NCI-H748 (cell line): ENCODE measurements around the gene GNG14.
"Not testable (repeated sequence)": the region's sequence is repeated elsewhere in the genome, so short reads cannot be mapped to it uniquely, and the experiment has no call there.

Source experiments
- DNase-seq: peaks from one replicate; lab custom pipeline; 2025; ENCODE audit not compliant: unreplicated experiment; lab: John Stamatoyannopoulos, UW

Gene GNG14

GRCh38 chr19:12723381-12723640, 35.5 kb downstream of the GNG14 start:
- DNase-seq, result no peak

DNA sequence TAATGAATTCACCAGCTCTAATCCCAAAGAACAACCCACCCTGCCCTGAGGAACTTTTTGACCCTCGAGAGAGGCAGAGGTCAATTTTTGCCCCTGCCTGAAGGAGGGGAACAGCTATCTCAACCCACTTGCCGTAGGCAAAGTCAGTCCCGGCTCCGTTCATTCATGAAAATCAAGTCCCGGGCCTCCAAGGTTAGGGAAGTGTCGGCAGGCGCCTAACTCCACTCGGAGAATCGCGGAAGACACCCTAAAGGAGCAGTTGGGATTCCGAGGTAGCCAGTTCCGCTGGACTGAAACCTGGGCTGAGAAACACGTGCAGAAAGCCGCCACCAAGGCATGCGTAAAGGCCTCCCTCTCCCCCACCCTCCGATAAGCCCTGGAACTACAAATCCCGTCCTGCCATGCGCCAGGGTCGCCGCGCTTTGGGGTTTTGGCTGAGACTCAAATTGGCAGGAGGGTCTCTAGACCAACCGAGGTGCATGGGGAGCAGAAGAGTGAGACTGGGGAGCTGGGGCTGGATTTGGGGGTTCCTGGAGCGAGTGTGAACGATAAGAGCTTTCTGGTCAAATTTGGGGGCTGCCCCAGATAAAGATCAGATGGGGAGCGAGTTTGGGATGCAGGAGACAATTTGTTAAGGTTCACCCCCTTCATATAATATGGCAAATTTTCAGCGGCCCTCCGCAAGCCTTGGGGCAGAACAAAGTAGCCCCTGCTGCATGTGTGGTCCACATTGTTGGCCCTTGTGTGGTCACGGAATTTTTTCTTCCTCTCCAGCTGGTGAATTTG, 36.0 kb downstream of the GNG14 start, which contains the start of gene TNPO2:
TNPO2 (minus strand) TSS at position 292 of the 786 bp plus-strand sequence. CDS start 2,955 bp downstream, outside the sequence.
- peak; percentile 67 for DNase-seq

GRCh38 chr19:12725612-12726011, 37.8 kb downstream of the GNG14 start:
- not testable (repeated sequence) for DNase-seq

DNA sequence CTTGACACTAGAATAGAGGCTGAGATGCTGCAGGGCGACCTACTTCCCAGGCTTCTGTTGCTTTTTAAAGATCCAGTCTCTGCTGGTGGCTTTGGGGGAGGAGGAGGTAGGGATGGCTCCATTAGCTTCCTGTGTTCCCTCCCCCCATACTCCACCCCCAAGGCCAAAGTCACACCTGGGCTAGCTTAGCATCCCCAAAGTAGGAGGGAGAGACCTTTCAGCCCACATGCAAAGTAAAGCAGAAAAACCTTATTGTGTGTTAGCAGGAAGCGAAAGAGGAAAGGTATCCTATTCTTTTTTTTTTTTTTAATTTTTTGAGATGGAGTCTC, 39.2 kb downstream of the GNG14 start:
- DNase-seq, result no peak

- DNase-seq, result no peak
These were observed 40.1 kb downstream of the GNG14 start for GRCh38 chr19:12727745-12728433.

- DNase-seq, result no peak
These were observed 42.3 kb downstream of the GNG14 start for GRCh38 chr19:12730064-12730463.

DNA sequence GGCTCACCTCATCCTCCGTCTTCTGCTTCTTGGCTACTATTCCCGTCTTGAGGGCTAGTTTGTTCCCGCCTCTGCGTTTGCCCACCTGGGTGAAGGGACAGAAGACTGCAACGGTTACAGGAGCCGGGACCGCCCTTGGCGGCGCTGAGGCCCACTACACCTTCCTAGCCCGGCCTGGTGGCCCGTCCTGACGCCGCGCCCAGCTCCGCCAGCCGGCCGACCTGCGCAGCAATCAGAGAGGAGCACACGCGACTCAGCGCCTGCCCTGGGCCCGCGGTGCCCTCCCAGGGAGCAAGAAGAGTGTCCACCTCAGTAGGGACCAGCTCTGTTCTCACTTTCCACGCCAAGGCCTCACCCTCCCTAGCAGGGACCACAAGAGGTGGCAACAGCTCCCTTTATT, 43.5 kb downstream of the GNG14 start:
- no peak for DNase-seq

- no peak for DNase-seq
These were observed 45.8 kb downstream of the GNG14 start for GRCh38 chr19:12733369-12734214.

GRCh38 chr19:12736995-12737834, 49.4 kb downstream of the GNG14 start, which contains the start of gene GET3:
Gene GET3, plus strand, starts transcription at chr19:12737497. Its CDS starts 9 bp downstream, at chr19:12737506.
- DNase-seq, result peak; percentile 99

DNA sequence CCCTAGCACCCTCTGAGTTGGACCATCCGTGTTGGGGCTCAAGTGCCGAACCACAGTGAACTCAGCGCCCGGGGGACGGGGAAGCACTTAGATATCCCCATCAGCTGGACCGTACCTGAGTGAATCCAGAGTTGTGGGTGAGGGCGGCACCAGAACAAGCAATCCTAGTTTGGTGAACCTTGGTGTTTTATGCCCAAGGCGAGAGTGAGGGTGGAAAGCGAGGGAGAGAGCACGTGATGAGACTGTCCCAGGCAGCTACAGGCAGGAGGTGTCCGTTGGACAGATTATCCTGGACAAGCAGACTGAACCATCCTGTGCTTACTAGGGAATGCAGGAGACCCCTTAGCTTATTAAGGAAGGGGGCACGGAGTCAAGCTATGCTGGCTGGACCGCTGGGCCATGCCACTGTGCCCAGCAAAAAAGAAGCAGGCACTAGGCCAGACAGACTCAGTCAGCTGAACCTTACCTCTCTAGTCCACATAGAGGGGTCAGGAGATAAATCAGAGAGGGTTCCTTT, 50.1 kb downstream of the GNG14 start:
- DNase-seq, result no peak
